GM13976 (cell line): Measurements from ENCODE around the gene FAM53C.

Experiments
- DNase-seq: peaks from one replicate; pipeline ENCODE4 v3.0.0; 2012; ENCODE audit warnings: low spot score
- in situ Hi-C: fragments of 300-500 bp; cut with MboI; formaldehyde crosslinking; loops from one replicate; pipeline ENCODE4 v1.12.0; 2022; ENCODE audit warnings: low sequenced_read_pairs, mixed read lengths, inconsistent platforms; ENCODE audit not compliant: unreplicated experiment
- TF ChIP-seq, protein P1 (sequence below): IDR thresholded peaks from 2 replicates; pipeline ENCODE4 v1.5.1; 2012; ENCODE audit warnings: borderline replicate concordance, mild to moderate bottlenecking; ENCODE audit not compliant: insufficient read depth; ENCODE audit errors: extremely low read depth, missing control alignments, control extremely low read depth

The FAM53C gene

GRCh38 chr5:138354387-138354786, 16.3 kb downstream of the FAM53C start:
- in situ Hi-C loops, result no loop called here
- no peak for DNase-seq
- TF ChIP-seq, protein P1, sequence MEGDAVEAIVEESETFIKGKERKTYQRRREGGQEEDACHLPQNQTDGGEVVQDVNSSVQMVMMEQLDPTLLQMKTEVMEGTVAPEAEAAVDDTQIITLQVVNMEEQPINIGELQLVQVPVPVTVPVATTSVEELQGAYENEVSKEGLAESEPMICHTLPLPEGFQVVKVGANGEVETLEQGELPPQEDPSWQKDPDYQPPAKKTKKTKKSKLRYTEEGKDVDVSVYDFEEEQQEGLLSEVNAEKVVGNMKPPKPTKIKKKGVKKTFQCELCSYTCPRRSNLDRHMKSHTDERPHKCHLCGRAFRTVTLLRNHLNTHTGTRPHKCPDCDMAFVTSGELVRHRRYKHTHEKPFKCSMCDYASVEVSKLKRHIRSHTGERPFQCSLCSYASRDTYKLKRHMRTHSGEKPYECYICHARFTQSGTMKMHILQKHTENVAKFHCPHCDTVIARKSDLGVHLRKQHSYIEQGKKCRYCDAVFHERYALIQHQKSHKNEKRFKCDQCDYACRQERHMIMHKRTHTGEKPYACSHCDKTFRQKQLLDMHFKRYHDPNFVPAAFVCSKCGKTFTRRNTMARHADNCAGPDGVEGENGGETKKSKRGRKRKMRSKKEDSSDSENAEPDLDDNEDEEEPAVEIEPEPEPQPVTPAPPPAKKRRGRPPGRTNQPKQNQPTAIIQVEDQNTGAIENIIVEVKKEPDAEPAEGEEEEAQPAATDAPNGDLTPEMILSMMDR, result no peak

DNA sequence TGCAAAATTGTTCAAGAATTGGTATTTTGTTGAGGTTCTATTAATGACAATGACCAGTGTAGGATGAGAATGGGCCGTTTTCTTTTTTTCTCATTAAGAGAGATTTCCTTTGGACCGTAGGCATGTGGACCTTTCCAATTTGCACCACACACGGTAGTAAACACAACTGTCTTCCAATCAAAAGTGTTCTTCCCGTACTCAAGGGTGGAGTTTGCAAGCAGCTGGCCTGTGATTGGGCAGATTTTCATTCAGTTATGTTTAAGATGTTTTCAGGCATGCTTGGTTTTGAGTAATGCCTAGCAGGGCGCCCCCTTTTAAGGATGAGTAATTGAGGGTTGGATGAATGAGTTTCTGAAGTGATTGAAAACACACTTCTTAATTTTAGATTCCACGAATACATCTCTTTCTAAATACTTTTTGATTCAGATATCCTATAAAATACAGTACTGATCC, 16.9 kb downstream of the FAM53C start:
- TF ChIP-seq, protein P1, result peak; percentile 4
- peak; percentile 75 for DNase-seq
- in situ Hi-C loops, result no loop called here

- DNase-seq, result no peak
- TF ChIP-seq, protein P1, result no peak
- in situ Hi-C loops, result no loop called here
Measured at GRCh38 chr5:138359621-138360020, 21.6 kb downstream of the FAM53C start.

DNA sequence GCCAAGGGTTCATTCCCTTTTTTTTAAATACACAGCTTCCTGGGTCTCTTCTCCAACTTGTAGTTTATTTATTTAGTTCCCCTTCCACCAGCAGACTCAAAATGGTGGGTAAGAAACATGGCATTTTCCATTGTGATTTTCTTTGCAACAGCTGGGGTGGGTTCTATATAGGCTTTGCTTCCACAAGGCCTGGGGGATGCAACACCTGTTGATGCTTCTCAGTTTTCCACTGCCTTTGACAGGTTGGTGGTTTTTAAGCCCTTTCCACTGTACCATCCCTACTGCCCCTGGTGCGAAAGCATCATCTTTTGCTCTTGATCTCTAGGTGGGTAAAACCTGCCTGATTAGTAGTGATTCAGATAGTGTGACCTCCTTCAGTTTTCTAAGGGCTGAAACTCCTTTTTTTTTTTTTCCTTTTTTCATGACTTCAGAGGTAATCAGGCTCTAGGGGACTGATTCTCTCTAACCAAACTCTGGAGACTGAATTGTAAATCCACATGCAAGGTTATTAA, 22.9 kb downstream of the FAM53C start:
- TF ChIP-seq, protein P1, result no peak
- no peak for DNase-seq
- in situ Hi-C loops, result no loop called here

DNA sequence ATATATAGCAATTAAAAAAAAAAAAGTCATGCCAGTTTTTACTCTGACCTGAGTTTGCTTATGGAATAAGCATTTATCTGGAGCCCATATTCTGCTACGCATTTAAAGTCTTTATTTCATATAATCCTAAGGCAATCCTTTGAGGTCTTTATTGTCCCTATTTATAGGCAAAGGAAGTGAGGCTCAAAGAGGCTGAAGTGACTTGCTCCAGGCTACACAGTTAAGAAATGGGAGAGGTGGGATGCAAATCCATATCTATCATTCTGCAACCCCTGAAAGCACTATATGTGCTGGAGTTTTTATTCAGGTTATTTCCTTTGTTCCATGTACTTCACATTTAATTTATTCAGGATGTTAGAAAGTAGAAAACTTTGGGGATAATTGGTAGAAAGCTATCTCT, 26.5 kb downstream of the FAM53C start:
- DNase-seq, result no peak
- in situ Hi-C loops, result no loop called here
- TF ChIP-seq, protein P1, result no peak

DNA sequence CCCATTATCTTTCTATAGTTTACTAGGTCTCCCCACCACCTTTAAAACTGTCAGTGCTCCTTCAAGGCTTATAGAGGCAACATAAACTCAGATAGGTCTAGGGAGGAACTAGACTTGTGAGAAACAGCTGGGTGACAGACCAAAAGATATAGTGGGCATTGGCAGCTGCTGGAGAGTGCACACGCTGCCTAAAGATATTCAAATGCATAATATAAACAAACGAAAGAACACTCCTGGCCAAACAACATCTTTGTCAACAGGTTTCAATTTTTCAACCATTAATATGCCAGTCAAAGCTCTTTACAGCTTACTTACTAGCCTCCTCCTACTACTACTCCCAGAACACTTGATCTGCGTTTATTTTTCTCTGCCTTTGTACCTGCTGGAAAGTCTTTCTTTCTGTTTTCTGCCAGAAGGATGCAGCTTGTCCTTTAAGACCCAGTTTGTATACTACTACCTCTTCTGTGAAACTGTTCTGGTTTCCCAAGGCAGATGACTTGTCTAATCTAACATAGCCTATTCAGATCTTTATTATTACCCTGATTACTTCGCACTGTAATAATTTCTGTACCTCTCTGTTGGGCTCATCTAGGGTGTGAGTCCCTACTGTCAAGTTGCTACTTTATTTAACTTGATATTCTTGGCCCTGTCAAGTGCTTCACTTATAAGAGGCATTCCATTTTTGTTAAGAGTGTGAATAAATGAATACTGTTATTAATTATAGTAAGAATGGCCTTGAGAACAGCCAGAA, 28.7 kb downstream of the FAM53C start:
- in situ Hi-C loops, result no loop called here
- no peak for DNase-seq
- TF ChIP-seq, protein P1, result no peak
